Body of pancreas (tissue), 4 donors: ENCODE data around the gene RREB1. TPM values are rescaled to one million over a fixed set of nuclear protein-coding genes. Genes with fewer than 3 reads are reported as not detected.
A peak's percentile ranks its signal among the peaks of the same experiment; 100 is the strongest.

ENCODE experiments used
- ATAC-seq: fragments of 150-250 bp; one replicate; pipeline ENCODE4 v1.9.1; 2016
- DNase-seq, 4 donors: peaks; one replicate each; pipeline ENCODE4 v3.0.0-alpha.2; 2019
- H3K27ac ChIP-seq, 4 donors: fragments of 200-600 bp; sonication (generic); 1 replicate in 3 of 4; 2 replicates in 1 of 4; pipeline versions ENCODE4 v1.5.1 to v1.6.1; 2016 to 2019; ENCODE audit warnings: mild to moderate bottlenecking in 1 of 4, mixed read lengths in 1 of 4, moderate library complexity in 1 of 4
- H3K27me3 ChIP-seq, 2 donors: fragments of 200-600 bp; sonication (generic); one replicate each; pipeline ENCODE4 v1.6.0; 2016; ENCODE audit warnings: mild to moderate bottlenecking in 1 of 2
- H3K36me3 ChIP-seq, 2 donors: fragments of 200-600 bp; sonication (generic); replicated peaks in 1 of 2; 2 replicates each; pipeline ENCODE4 v1.5.1; 2016; ENCODE audit warnings: low read depth in 2 of 2; ENCODE audit not compliant: insufficient read depth in 1 of 2
- H3K4me1 ChIP-seq: fragments of 200-600 bp; sonication (generic); one replicate; pipeline ENCODE4 v1.6.0; 2016
- H3K4me3 ChIP-seq, 2 donors: fragments of 200-600 bp; sonication (generic); 1 replicate in 1 of 2; 2 replicates in 1 of 2; pipeline ENCODE4 v1.5.1; 2016 to 2019
- H3K9me3 ChIP-seq, 3 donors: fragments of 200-600 bp; sonication (generic); 1 replicate in 2 of 3; 2 replicates in 1 of 3; pipeline ENCODE4 v1.5.1; 2016
- CTCF ChIP-seq, 7 experiments: fragments of 450-650 bp in 4 of 7; fragments of 200-600 bp in 3 of 7; sonication (generic) in 3 of 7; IDR thresholded peaks; one replicate each; pipeline ENCODE4 v1.5.1; 2016 to 2019; ENCODE audit warnings: antibody characterized with exemption in 7 of 7
- POLR2A ChIP-seq, 3 donors: fragments of 450-650 bp; IDR thresholded peaks; one replicate each; pipeline ENCODE4 v1.6.1; 2016; ENCODE audit warnings: antibody characterized with exemption in 3 of 3, mild to moderate bottlenecking in 2 of 3
- WGBS, 2 donors: methylation state at CpG; one replicate each; pipeline ENCODE4 v1.1.5; 2017; 5-methylcytosine and 5-hydroxymethylcytosine counted together
- intact Hi-C: fragments of 100-400 bp; cut with DNase I; formaldehyde crosslinking; loops from one replicate; pipeline ENCODE4 v1.15.1; 2023
- total RNA-seq, 2 donors: library from RNA; depleted of rRNA; stranded (reverse); fragments of >200 nt; gene quantifications; one replicate each; pipeline ENCODE4 v1.1.0, GENCODE V29; 2016

The RREB1 gene
- total RNA-seq, 2 donors from 2014 or later, result 33.5 to 44.8 TPM

DNA sequence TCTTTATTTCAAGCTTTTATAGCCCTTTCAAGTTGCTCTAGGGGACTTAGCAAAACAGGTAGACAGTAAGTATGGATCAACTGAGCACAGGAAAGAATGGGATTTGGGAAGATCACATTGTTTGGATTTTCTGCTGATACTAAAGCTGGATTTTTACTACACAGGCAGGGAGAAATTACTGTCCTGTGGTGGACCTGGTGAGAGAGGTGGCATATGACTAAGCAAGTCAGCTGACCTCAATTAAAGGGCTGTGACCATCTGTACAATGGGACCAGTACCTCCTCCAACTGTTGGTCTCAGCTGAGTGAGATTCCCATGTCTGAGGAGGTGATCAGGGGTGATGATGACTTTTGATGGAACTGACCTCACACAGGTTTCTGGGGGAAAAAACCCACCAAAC is 28.0 kb downstream of the RREB1 start:
- H3K27me3 ChIP-seq, result no peaks in the 10 kb centered on the region
- H3K4me1 ChIP-seq, result peaks cover 90% of the 10 kb centered on the region
- no peak for TF ChIP-seq POLR2A (IDR thresholded peaks at IDR 0.05)
- peak overlapping the region in 2 of 4 donors; percentile 26 to 99 for H3K27ac ChIP-seq
- ATAC-seq (no peak), DNase-seq (no peak)
- no peak overlapping the region for H3K4me3 ChIP-seq
- H3K36me3 ChIP-seq, result no peaks in the 10 kb centered on the region
- H3K9me3 ChIP-seq, result no peaks in the 10 kb centered on the region
- intact Hi-C loops, result no loop called here

- intact Hi-C loops, result no loop called here
- no peak for ATAC-seq
- peak overlapping the region; percentile 27 to 99 (median 86) for H3K27ac ChIP-seq
Measured at GRCh38 chr6:7136859-7137334, 29.1 kb downstream of the RREB1 start.

DNA sequence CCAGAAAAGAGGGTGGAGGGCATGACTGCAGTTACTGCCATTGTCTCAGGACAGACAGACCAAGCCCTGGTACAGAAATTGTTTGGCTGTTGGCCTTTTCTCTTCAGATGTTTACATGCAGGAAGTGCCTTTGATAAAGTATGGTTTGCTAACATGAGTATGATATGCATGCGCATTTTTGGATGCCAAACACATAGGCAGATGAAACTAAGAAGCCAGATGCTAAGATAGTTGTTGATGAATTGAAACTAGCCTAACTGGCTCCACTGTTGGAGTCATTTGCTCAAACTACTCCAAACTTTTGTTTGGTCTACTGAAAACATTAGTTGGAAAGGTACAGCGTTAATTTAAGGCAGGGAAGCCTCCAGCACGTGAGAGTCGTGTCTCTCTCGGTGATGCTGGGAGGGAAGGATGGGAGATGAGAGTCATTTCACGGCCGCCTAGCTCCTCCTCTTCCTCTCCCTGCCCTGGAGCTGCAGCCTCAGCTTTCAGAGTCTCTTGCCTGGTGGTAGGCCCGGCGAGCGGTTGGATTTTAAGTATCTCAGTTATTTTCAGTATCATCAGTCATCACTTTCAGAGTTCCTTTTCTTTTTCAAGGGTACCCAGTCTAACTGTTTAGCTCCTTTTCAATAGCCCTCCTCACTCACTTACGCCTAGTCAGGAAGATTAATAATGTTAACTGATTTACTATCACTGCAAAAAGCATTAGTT is 29.7 kb downstream of the RREB1 start:
- Histone ChIP-seq H3K4me3 (no peak overlapping the region), H3K4me1 (peaks cover 87% of the 10 kb centered on the region), H3K27me3 (no peaks in the 10 kb centered on the region), H3K27ac (peak overlapping the region; percentile 27 to 99 (median 86)), H3K36me3 (no peaks in the 10 kb centered on the region), H3K9me3 (no peaks in the 10 kb centered on the region)
- intact Hi-C loops, result no loop called here
- WGBS, 2 donors, result 38 to 50% methylated on average over 11 of the region's 11 CpGs
- DNase-seq (peak in 1 of 4 donors; percentile 59), ATAC-seq (no peak)
- TF ChIP-seq POLR2A (IDR thresholded peaks at IDR 0.05) (peak in 1 of 3 donors; percentile 23), CTCF (IDR thresholded peaks at IDR 0.05) (no peak)

More at GRCh38 chr6:7136859-7137334, 29.1 kb downstream of the RREB1 start:
- TF ChIP-seq POLR2A (IDR thresholded peaks at IDR 0.05) (no peak), CTCF (IDR thresholded peaks at IDR 0.05) (no peak)
- no peaks in the 10 kb centered on the region for H3K27me3 ChIP-seq
- WGBS, 2 donors, result 59 to 82% methylated on average over 7 to 8 of the region's 8 CpGs
- no peaks in the 10 kb centered on the region for H3K36me3 ChIP-seq
- no peak overlapping the region for H3K4me3 ChIP-seq
- peaks cover 87% of the 10 kb centered on the region for H3K4me1 ChIP-seq
- no peaks in the 10 kb centered on the region for H3K9me3 ChIP-seq
- peak in 1 of 4 donors; percentile 43 for DNase-seq

DNA sequence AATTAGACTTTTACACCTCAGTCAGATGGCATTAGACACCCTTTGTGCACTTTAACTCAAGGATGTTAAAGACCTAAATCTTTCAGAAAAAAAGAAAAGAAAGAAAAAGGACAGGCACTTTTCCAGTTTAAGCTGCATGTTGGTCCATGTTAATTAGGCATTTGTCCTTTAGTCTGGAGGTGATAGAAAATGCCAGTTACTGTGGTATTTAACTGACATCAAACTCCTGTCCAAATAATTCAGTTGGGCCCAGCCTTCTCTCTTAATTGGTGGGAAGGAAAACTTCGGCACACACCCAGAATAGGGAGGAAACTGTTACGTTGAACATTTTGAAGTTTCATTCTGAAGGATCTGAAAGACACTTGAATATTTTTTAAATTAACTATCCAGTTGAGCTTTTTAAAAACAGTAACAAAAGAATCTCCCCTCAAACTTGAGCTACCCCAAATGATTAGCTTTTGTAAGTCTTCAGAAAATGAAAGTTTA is 30.3 kb downstream of the RREB1 start:
- Histone ChIP-seq H3K4me1 (peaks cover 90% of the 10 kb centered on the region), H3K27me3 (no peaks in the 10 kb centered on the region), H3K36me3 (no peaks in the 10 kb centered on the region), H3K9me3 (no peaks in the 10 kb centered on the region), H3K27ac (peak overlapping the region; percentile 62 to 99 (median 86)), H3K4me3 (no peak overlapping the region)
- no peak for TF ChIP-seq CTCF (IDR thresholded peaks at IDR 0.05)
- no peak for TF ChIP-seq POLR2A (IDR thresholded peaks at IDR 0.05)
- DNase-seq (no peak), ATAC-seq (no peak)
- intact Hi-C loops, result no loop called here
- WGBS, 2 donors, result 20 to 28% methylated on average over 2 of the region's 2 CpGs

DNA sequence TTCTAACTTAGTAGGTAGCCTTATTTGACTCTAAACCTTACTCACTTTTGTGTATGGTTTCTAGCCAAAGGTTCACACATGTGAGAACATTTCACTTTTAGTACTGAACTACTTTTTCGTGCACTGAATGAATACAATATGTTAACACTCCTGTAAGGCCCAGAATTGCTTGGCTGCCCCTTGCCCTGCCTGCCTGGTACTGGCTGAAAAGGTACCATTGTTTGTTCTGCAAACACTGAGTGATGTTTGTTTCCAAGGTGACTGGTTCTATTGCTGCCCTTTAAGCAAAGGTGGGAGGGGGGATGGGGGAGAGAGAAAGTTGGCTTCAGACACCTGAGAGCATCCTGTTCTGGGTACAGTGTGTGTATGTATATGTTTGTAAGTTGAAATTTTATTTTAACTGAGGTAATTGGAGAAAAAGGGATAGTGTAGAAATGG is 31.2 kb downstream of the RREB1 start:
- ATAC-seq (peak; percentile 78), DNase-seq (peak; percentile 82 to 91 (median 86))
- no peak overlapping the region for H3K4me3 ChIP-seq
- no peaks in the 10 kb centered on the region for H3K27me3 ChIP-seq
- no peaks in the 10 kb centered on the region for H3K36me3 ChIP-seq
- TF ChIP-seq POLR2A (IDR thresholded peaks at IDR 0.05), result peak in 2 of 3 donors; percentile 60
- no peak for TF ChIP-seq CTCF (IDR thresholded peaks at IDR 0.05)
- peaks cover 94% of the 10 kb centered on the region for H3K4me1 ChIP-seq
- 17 to 20% methylated on average over 1 of the region's 1 CpG for WGBS, 2 donors
- peak overlapping the region; percentile 62 to 99 (median 86) for H3K27ac ChIP-seq
- intact Hi-C loops, result no loop called here
- no peaks in the 10 kb centered on the region for H3K9me3 ChIP-seq
